NT2/D1 (cell line): ENCODE data around the gene CCDC197.

Source experiments
- DNase-seq: peaks from one replicate; pipeline ENCODE4 v3.0.0-alpha.2; 2011; ENCODE audit warnings: low read depth, low spot score
- H3K27me3 ChIP-seq: 2 replicates; pipeline ENCODE4 v1.6.0; 2011; ENCODE audit warnings: mild to moderate bottlenecking; ENCODE audit not compliant: insufficient read length, insufficient read depth
- H3K36me3 ChIP-seq: 2 replicates; pipeline ENCODE4 v1.6.1; 2011; ENCODE audit warnings: mild to moderate bottlenecking, low read length, mixed read lengths; ENCODE audit not compliant: insufficient read depth, insufficient read length
- H3K4me1 ChIP-seq: 2 replicates; pipeline ENCODE4 v1.5.1; 2011; ENCODE audit not compliant: insufficient read depth, insufficient read length
- H3K4me3 ChIP-seq: 2 replicates; pipeline ENCODE4 v1.5.1; 2011; ENCODE audit warnings: low read depth; ENCODE audit not compliant: insufficient read length
- H3K9ac ChIP-seq: 2 replicates; pipeline ENCODE4 v1.6.0; 2011; ENCODE audit warnings: low read depth; ENCODE audit not compliant: insufficient read length
- H3K9me3 ChIP-seq: 2 replicates; pipeline ENCODE4 v1.5.1; 2011; ENCODE audit warnings: mild to moderate bottlenecking, low read length; ENCODE audit not compliant: insufficient read depth
- SUZ12 ChIP-seq: IDR thresholded peaks from 2 replicates; pipeline ENCODE4 v1.6.1; 2011; ENCODE audit not compliant: insufficient read length, insufficient read depth; ENCODE audit errors: extremely low read depth
- YY1 ChIP-seq: IDR thresholded peaks from 2 replicates; pipeline ENCODE4 v1.6.1; 2011; ENCODE audit not compliant: insufficient read length, insufficient read depth
- ZNF274 ChIP-seq: IDR thresholded peaks from 2 replicates; pipeline ENCODE4 v1.6.1; 2011; ENCODE audit warnings: mild to moderate bottlenecking, low read depth, low read length

CCDC197 gene

DNA sequence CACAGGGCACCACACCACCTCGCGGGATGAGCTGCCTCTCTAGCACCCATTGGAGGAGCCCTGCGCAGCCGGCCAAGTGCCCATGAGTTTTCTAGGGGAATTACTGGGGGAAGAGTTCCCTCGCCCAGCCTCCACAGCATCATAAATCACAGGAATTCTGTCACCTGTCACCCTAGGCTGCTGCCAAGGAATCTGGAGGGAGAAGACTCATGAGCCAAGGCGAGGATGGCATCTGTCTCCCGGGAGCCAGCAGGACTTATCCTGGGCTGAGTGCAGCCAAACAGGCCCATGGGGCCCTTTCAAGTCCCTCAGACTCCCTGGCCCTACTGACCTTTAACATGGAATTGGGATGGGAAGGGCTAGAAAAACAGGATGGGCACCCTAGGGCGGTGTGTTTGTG lies 21.2 kb downstream of the CCDC197 start:
- no peaks in the 10 kb centered on the region for H3K9me3 ChIP-seq
- peaks cover 3% of the 10 kb centered on the region for H3K4me1 ChIP-seq
- H3K4me3 ChIP-seq = no peak overlapping the region
- no peaks in the 10 kb centered on the region for H3K27me3 ChIP-seq
- no peaks in the 10 kb centered on the region for H3K36me3 ChIP-seq
- no peak for TF ChIP-seq YY1
- no peak for TF ChIP-seq SUZ12
- TF ChIP-seq ZNF274 = no peak
- no peak overlapping the region for H3K9ac ChIP-seq
- DNase-seq = no peak

DNA sequence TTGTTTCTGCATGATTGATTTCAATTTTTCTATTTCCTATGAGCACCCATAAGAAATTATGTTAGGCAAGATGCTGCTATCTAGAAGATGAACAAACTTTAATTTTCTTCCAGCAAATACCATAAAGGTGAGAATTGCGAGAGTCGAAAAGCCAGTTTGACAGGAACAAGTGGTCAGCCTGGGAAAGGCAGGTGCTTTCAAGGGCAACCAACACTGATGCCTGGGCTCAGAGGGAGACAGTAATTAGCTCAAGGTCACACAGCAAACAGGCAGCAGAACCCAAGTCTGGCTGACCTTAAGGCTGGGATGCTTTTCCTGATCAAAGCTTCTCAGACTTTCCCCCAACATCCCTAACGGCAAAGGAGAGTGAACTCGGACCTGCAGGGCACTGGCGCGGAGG lies 22.2 kb downstream of the CCDC197 start:
- peaks cover 3% of the 10 kb centered on the region for H3K4me1 ChIP-seq
- no peak for TF ChIP-seq ZNF274
- no peak for TF ChIP-seq SUZ12
- TF ChIP-seq YY1 = no peak
- no peaks in the 10 kb centered on the region for H3K9me3 ChIP-seq
- H3K4me3 ChIP-seq = no peak overlapping the region
- no peak overlapping the region for H3K9ac ChIP-seq
- no peak for DNase-seq
- H3K27me3 ChIP-seq = no peaks in the 10 kb centered on the region
- no peaks in the 10 kb centered on the region for H3K36me3 ChIP-seq

DNA sequence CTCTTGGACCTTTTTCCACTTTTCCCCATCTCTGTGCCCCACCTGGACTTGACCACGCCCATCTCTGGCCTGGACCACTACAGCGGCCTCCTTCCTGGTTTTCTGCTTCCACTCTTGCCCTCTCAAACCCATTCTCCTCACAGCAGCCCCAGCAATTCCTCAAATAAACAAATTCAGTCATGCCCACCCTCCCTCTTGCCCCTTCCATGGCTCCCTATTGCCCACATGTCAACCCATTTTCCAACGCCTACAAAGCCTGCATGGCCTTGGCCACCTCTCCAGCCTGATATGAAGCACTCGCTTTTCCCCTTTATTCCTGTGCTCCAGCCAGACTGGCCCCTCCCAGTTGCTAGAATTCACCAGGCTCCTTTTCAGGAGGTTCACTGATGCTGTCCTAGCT lies 23.2 kb downstream of the CCDC197 start:
- no peak for TF ChIP-seq ZNF274
- no peak for TF ChIP-seq SUZ12
- no peak for TF ChIP-seq YY1
- no peaks in the 10 kb centered on the region for H3K36me3 ChIP-seq
- H3K4me3 ChIP-seq = no peak overlapping the region
- no peak for DNase-seq
- no peaks in the 10 kb centered on the region for H3K27me3 ChIP-seq
- no peaks in the 10 kb centered on the region for H3K9me3 ChIP-seq
- no peak overlapping the region for H3K9ac ChIP-seq
- H3K4me1 ChIP-seq = peaks cover 3% of the 10 kb centered on the region

DNA sequence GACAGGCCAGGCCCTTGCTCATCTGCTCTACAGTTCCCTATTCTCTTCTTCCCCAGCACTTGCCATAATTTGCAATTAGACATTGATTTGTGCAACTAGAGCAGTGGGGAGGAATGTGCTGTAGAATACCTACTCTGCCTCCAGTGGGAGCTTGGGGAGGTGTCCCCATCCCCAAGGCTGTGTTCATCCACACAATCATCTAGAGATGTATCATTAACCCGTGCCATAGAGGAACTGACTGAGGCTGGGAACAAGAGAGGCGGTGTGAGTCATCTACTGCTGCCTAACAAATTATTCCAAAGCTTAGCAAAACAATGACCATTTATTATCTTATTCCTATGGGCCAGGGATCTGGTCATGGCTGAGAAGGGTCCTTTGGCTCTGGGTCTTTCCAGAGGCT lies 23.9 kb downstream of the CCDC197 start:
- no peaks in the 10 kb centered on the region for H3K36me3 ChIP-seq
- H3K4me3 ChIP-seq = no peak overlapping the region
- DNase-seq = no peak
- peaks cover 3% of the 10 kb centered on the region for H3K4me1 ChIP-seq
- no peaks in the 10 kb centered on the region for H3K27me3 ChIP-seq
- no peak for TF ChIP-seq ZNF274
- no peak for TF ChIP-seq YY1
- no peak for TF ChIP-seq SUZ12
- no peaks in the 10 kb centered on the region for H3K9me3 ChIP-seq
- H3K9ac ChIP-seq = no peak overlapping the region

DNA sequence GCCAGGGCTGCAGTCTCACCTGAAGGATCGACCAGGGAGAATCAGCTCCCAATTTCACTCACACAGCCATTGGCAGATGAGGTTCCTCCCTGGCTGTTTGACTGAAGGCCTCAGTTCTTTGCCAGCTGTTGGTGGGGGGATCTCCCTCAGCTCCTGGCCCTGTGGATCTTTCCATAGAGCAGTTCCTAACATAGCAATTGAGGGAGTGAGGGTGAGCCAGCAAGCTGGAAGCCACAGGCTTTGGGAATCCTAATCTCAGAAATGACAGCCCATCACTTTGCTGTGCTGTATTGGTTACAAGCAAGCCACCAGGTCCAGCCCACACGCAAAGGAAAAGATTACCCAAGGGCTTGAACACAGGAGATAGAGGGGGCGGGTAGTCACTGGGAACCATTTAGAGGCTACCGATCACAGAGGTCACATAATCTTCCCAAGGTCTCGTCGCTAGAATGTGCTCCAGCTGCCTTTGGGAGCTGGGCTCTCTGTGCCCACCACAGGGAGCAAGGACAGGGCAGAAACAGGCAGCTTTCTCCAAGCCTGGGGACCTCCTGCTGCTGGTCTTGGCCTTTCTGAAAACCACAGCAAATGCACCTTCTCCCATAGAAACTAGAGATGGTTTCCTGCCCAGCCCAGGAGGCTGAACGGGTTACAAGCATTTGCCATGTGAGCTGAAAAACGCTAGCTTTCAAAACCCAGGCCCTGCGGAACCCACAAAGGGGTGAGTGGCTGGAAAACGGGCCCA lies 24.5 kb downstream of the CCDC197 start:
- Histone ChIP-seq H3K4me3 (no peak overlapping the region), H3K9ac (no peak overlapping the region)
- DNase-seq = no peak

DNA sequence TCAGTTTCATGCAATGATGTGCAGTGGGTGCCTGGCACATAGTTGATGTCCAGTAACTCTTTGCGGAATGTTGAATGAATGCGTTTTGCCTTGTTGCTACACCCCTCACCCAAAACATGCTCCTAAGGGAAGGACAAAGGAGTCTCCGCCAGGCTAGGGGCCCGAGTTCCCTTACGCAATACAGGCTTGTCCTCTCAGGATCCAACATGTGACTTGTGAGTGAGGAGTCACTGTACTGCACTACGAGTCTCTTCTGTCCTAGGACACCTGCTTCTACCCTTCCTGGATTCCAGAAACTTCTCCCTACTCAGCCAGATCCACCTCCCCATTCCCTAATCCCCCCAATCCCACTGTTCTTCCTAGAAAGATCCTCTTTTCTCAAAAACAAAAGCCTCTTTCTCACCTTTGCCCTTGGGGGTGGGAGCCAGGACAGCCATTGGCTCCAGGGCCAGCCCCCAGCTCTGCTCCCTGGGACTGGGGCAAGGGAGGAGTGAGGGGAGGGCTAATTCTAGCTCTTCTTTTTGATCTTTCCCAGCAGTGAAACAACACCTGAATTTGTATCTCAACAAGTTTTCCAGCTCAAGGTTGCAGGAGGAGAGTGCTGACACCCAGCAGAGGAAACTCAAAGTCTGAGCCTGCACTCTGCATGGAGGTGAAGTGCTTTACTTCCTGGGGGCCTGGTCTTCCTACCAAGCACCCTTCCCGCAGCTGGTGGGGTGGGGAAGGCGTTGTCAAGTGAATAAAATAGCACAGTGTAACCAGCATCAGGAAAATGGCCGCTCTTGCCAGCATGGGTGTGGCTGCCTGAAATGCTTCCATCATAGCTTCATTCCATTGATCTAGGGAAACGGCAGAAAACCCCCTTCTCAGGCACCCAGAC lies 25.7 kb downstream of the CCDC197 start:
- no peak overlapping the region for H3K9ac ChIP-seq

More for the DNA sequence above, 24.5 kb downstream of the CCDC197 start:
- Histone ChIP-seq H3K4me1 (peaks cover 3% of the 10 kb centered on the region), H3K9me3 (no peaks in the 10 kb centered on the region), H3K36me3 (no peaks in the 10 kb centered on the region), H3K27me3 (no peaks in the 10 kb centered on the region)
- TF ChIP-seq ZNF274 (no peak), SUZ12 (no peak)

DNA sequence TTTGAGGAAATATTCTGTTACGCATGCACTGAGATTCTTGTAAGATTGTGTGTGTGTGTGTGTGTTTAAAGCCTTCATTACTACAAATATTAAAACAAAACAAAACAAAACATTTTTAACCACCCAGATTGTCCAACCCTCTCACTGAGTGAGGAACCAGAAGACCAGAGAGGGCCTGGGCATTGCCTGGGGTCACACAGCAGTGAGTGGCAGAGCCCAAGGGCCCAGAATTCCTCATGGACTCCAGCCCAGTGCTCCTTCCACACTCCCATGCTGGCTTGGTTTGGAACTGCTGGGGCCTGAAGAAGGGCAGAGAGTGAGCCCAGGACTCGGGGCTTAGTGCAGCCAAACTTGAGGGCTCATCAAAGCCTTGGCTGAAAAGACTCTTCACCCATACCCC lies 27.4 kb downstream of the CCDC197 start:
- TF ChIP-seq SUZ12 (no peak), YY1 (no peak), ZNF274 (no peak)
- DNase-seq = no peak

More for the DNA sequence above, 25.7 kb downstream of the CCDC197 start:
- no peaks in the 10 kb centered on the region for H3K36me3 ChIP-seq
- TF ChIP-seq ZNF274 (no peak), SUZ12 (no peak), YY1 (no peak)
- H3K4me3 ChIP-seq = no peak overlapping the region
- H3K27me3 ChIP-seq = no peaks in the 10 kb centered on the region
- H3K9me3 ChIP-seq = no peaks in the 10 kb centered on the region
- peaks cover 3% of the 10 kb centered on the region for H3K4me1 ChIP-seq
- DNase-seq = no peak

More for the DNA sequence above, 27.4 kb downstream of the CCDC197 start:
- Histone ChIP-seq H3K27me3 (no peaks in the 10 kb centered on the region), H3K4me1 (peaks cover 3% of the 10 kb centered on the region), H3K9me3 (no peaks in the 10 kb centered on the region), H3K36me3 (no peaks in the 10 kb centered on the region), H3K9ac (no peak overlapping the region), H3K4me3 (no peak overlapping the region)
